ENCODE measurements around the gene RPL39.

- TF ChIP-seq POLR2A (IDR thresholded peaks at IDR 0.05; ENCODE audit: extremely low read depth, insufficient read length) (no peak), CTCF (IDR thresholded peaks at IDR 0.05; ENCODE audit: low read depth, low read length) (no peak)
These were observed 11.1 kb upstream of the RPL39 start for GRCh38 chrX:119802546-119802945.

Data from NB4 (cell line).